Ishikawa (cell line): ENCODE results near the gene CEP164.

Experiments used
- CEBPB ChIP-seq: IDR thresholded peaks from 2 replicates; pipeline ENCODE4 v1.6.1; 2012
- EGR1 ChIP-seq: IDR thresholded peaks from 2 replicates; pipeline ENCODE4 v1.6.1; 2012
- EP300 ChIP-seq: IDR thresholded peaks from 2 replicates; pipeline ENCODE4 v1.6.1; 2012; ENCODE audit warnings: borderline replicate concordance
- REST ChIP-seq: IDR thresholded peaks from 2 replicates; pipeline ENCODE4 v1.6.1; 2012; ENCODE audit warnings: low read depth, mild to moderate bottlenecking
- YY1 ChIP-seq: IDR thresholded peaks from 2 replicates; pipeline ENCODE4 v1.6.1; 2012; ENCODE audit warnings: low read depth

- TF ChIP-seq REST (no peak), CEBPB (no peak), EGR1 (no peak), EP300 (no peak), YY1 (no peak)
Measured at GRCh38 chr11:117456027-117456720, 128.5 kb downstream of the CEP164 start.
